Activated CD8-positive, alpha-beta memory T cell treated with anti-CD3 and anti-CD28 coated beads, Interleukin-2, amount 50 U/mL, for 48 hours (primary cell): ENCODE data around the gene CEP170.
"Not testable (repeated sequence)": the region's sequence is repeated elsewhere in the genome, so short reads cannot be mapped to it uniquely, and the experiment has no call there.

Source experiments
- DNase-seq: peaks from one replicate; pipeline ENCODE4 v3.0.0-alpha.2; 2020

Gene CEP170

GRCh38 chr1:243150906-243151305, 104.2 kb downstream of the CEP170 start:
- DNase-seq: not testable (repeated sequence)

- DNase-seq: not testable (repeated sequence)
These were observed 106.0 kb downstream of the CEP170 start for GRCh38 chr1:243149120-243149519.

DNA sequence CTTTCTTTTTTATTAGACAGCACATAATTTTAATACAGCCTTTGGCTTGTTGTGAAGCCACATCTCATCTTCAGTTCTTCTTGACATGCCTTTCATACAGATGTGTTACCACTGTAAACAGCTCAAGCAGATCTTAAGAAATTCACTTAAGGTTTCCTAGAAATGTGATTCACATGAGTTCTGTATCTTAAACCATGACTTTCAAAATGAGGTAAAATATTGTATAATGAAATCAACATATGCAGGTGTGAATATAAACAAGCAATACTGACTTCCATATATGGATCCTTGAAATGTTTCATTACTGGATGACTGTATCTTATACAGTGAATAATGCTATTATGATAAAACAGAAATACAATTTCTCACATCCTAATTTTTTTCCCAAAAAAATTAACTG, 107.7 kb downstream of the CEP170 start:
- DNase-seq: not testable (repeated sequence)

- DNase-seq: not testable (repeated sequence)
These were observed 114.6 kb downstream of the CEP170 start for GRCh38 chr1:243140498-243140897.

GRCh38 chr1:243122876-243123409, 132.1 kb downstream of the CEP170 start:
- not testable (repeated sequence) for DNase-seq

GRCh38 chr1:243121939-243122338, 133.1 kb downstream of the CEP170 start:
- not testable (repeated sequence) for DNase-seq

GRCh38 chr1:243118601-243119322, 136.3 kb downstream of the CEP170 start:
- DNase-seq: not testable (repeated sequence)

DNA sequence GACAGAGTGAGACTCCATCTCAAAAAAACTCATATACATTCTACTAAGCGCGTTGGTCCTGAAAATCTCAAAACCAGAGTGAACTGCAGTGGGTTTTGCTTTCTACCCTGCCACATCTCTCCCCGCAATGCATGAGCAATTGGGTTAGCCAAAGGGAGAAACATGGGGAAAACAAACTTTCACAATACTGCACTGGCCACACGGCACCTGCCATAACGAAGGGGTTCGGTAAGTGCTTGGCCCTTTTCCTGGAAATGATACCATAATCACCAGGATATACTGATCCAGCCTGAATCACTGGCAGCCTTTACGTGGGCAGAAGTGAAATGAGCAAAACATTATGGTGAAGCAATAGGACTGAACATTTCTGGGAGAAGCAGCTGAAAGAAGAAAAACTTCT, 138.9 kb downstream of the CEP170 start:
- not testable (repeated sequence) for DNase-seq

DNA sequence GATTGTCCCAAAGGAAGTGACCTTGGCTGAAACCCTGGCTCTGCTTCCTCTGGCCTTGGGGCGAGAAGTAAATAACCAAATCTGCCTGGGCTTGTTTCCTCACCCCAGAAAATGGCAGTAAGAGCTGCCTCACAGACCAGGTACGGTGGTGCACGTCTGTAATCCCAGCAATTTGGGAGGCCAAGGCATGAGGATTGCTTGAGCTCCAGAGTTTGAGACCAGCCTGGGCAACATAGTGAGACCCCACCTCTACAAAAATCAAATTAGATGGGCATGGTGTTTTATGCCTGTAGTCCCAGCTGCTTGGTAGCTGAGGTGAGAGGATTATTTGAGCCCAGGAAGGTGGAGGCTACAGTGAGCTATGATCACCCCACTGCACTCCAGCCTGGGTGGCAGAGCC, 140.3 kb downstream of the CEP170 start:
- DNase-seq: not testable (repeated sequence)

DNA sequence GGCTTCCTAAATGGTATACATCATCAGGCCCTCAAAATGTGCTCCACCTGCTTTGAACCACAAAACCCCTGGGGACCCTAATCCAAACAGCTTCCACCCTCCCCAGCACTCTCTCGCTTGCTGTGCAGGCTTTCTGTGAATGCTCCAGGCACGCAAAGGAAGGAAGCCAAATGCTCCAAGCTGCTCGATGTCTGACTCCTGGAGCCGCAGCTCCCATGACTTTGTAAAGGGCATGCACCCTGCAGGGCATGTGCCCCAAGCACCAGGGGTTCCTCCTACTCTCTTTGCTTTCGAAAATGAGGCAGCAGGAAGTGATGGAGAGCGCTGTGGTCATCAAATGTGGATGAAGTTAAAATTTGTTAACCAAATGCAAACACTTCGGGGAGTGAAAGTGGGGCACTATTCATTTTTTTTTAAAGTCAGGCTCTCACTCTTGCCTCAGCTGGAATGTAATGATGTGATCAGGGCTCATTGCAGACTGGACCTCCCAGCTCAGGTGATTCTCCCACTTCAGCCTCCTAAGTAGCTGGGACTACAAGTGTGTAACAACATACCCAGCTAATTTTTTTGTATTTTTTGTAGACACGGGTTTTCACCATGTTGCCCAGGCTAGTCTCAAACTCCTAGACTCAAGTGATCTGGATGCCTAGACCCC, 140.9 kb downstream of the CEP170 start:
- DNase-seq: not testable (repeated sequence)

DNA sequence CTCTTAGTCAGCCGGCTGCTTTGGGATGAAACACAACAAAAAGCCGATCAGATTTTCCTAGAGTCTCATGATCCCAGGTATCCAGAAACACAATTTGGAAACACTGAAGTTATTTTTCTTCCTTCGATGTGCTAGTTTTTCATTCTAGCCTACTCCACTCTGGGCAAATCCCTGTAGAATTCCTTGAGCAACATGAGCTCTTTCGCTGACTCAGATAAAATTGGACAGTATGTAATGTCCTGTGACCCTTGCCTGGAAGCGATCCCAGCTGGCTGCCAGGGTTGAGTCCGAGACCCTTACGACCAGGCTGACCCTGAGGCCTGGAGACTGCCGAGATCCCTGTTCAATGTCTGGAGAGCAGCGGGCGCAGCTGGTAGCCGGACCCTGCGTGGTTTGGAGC, 147.9 kb downstream of the CEP170 start:
- not testable (repeated sequence) for DNase-seq

- not testable (repeated sequence) for DNase-seq
These were observed 149.3 kb downstream of the CEP170 start for GRCh38 chr1:243105652-243106332.

DNA sequence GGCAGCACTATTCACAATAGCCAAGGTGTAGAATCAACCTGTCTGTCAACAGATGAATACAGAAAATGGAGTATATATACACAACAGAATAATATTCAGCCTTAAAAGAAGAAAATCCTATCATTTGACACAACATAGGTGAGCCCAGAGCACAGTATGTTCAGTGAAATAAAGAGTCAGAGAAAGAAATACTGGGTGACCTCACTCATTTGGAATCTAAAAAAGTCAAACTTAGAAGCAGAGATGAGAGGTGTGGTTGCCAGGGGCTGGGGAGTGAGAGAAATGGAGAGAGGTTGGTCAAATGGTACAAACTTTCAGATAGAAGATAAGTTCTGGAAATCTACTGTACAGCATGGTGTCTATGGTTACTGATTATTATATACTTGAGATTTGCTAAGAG, 150.0 kb downstream of the CEP170 start:
- DNase-seq: not testable (repeated sequence)

DNA sequence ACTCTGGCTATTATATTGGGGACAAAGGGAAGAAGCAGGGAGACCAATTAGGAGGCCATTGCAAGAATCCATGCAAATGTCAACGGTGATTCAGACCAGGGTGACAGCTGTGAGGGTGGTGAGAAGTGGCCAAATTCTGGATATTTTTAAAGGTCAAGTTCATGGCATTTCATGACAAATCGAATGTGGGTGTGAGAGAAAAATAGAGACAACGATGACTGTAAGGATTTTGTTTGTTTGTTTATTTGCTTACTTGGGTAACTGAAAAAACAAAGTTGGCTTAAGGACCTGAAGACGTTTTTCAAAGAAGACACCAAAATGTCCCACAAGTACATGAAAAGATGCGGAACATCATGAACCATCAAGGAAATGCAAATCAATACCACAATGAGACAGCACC, 150.6 kb downstream of the CEP170 start:
- not testable (repeated sequence) for DNase-seq

GRCh38 chr1:243101551-243102050, 153.5 kb downstream of the CEP170 start:
- DNase-seq: peak; percentile 89

DNA sequence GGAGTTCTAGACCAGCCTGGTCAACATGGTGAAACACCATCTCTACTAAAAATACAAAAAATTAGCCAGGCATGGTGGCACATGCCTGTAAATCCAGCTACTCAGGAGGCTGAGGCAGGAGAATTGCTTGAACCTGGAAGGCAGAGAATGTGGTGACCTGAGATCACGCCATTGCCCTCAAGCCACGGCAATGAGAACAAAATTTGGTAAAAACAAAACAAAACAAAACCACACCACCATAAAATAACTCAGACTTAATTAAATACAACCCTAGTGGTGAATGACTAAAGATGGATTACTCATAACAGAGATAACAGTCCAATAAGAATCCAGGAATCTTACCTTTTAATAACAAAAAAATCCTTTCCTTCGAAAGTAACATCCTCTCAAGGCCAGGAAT, 167.7 kb downstream of the CEP170 start:
- DNase-seq: not testable (repeated sequence)
